ENCODE results near the gene SH2D3C. TPM values are rescaled to one million over a fixed set of nuclear protein-coding genes. Genes with fewer than 3 reads are reported as not detected.

The SH2D3C gene
- total and polyA plus RNA-seq, 2 of the 8 experiments (the other 6 are each of a cell fraction or from before 2014, with no cell fraction given): 6.4 to 8.1 TPM

- ChIA-PET CTCF (ENCODE audit: partially characterized antibody) (interaction anchor here (0.8 to 1.8 kb wide), 8 partner anchors 8 to 163 kb away, joined by 3 to 7 read pairs (median 4); no protein-coding TSS in a partner anchor), POLR2A (ENCODE audit: partially characterized antibody) (interaction anchor here (0.5 to 1.1 kb wide), 2 partner anchors 26 to 28 kb away, joined by 3 read pairs; no protein-coding TSS in a partner anchor)
- no peak overlapping the region for H2BK15ac ChIP-seq (ENCODE audit: low read length)
- H3K9me3 ChIP-seq (ENCODE audit: insufficient read depth in 2 of 2, low read depth in 1 of 2, low read length in 1 of 2): no peaks in the 10 kb centered on the region
- H3K9ac ChIP-seq (replicated peaks in 1 of 4; ENCODE audit: extremely low read depth in 1 of 4, low read depth in 3 of 4, low read length in 3 of 4): no peak overlapping the region
- peaks cover 0 to 11% (median 6%) of the 10 kb centered on the region in 4 experiments; a peak in 6 of 7 replicates for H3K27me3 ChIP-seq (replicated peaks in 1 of 4; ENCODE audit: control insufficient read depth in 3 of 4, extremely low read depth in 1 of 4, insufficient read depth in 3 of 4, low read length in 3 of 4)
- H3K4me3 ChIP-seq (ENCODE audit: extremely low read depth in 1 of 4, insufficient read depth in 2 of 4, low read depth in 3 of 4, low read length in 4 of 4): no peak overlapping the region
- no peak overlapping the region for H4K8ac ChIP-seq (ENCODE audit: extremely low read depth, insufficient read depth, low read length)
- H2BK120ac ChIP-seq (replicated peaks; ENCODE audit: low read depth, low read length): no peak overlapping the region
- H2BK12ac ChIP-seq (ENCODE audit: low read depth, low read length): no peak overlapping the region
- H3K27ac ChIP-seq (ENCODE audit: low read depth, low read length): no peak overlapping the region
- 91% methylated on average over 5 of the region's 5 CpGs; no CpG with 5 or more reads in 1 of the 2 experiments for WGBS, 2 experiments (ENCODE audit: extremely low coverage in 1 of 2, insufficient coverage in 1 of 2, insufficient read length in 1 of 2, insufficient replicate concordance in 2 of 2, low coverage in 1 of 2, low lambda C conversion rate in 2 of 2, missing lambda C conversion rate in 1 of 2)
- FAIRE-seq (no peak), DNase-seq (ENCODE audit: low read depth in 1 of 2, low spot score in 2 of 2) (no peak)
- H3K18ac ChIP-seq (ENCODE audit: extremely low read depth, low read length): no peak overlapping the region
- peaks cover 0 to 14% (median 11%) of the 10 kb centered on the region in 4 experiments; a peak in 6 of 7 replicates for H3K4me1 ChIP-seq (replicated peaks in 1 of 4; ENCODE audit: control insufficient read depth in 3 of 4, insufficient read depth in 4 of 4, low read length in 3 of 4)
- H2AFZ ChIP-seq (ENCODE audit: low read length): no peak overlapping the region
- no peak overlapping the region for H3K56ac ChIP-seq (replicated peaks; ENCODE audit: insufficient read length, low read depth, low read length)
- peaks cover 0 to under 1% of the 10 kb centered on the region in 2 experiments for H4K20me1 ChIP-seq (replicated peaks in 1 of 2; ENCODE audit: control insufficient read depth in 1 of 2, insufficient read depth in 2 of 2, low read length in 2 of 2)
- H4K5ac ChIP-seq (ENCODE audit: insufficient read length, low read depth, low read length): no peak overlapping the region
- no peak overlapping the region for H2BK20ac ChIP-seq (ENCODE audit: low read length)
- H3K36me3 ChIP-seq (ENCODE audit: control insufficient read depth in 2 of 4, insufficient read depth in 4 of 4, low read length in 3 of 4): no peaks in the 10 kb centered on the region
- no peaks in the 10 kb centered on the region for H3K79me1 ChIP-seq (ENCODE audit: low read depth, low read length)
- no peak overlapping the region for H2BK5ac ChIP-seq (ENCODE audit: low read depth, low read length)
- no peak overlapping the region for H3K4me2 ChIP-seq (ENCODE audit: insufficient read depth in 1 of 2, low read depth in 2 of 2, low read length in 2 of 2)
- H3K4ac ChIP-seq (replicated peaks; ENCODE audit: insufficient read length, low read depth, low read length): no peak overlapping the region
- H2AK5ac ChIP-seq (ENCODE audit: low read depth, low read length): no peak overlapping the region
- H3K23me2 ChIP-seq (ENCODE audit: low read depth, low read length): peaks cover 13% of the 10 kb centered on the region; the same call in 1 of the 2 replicates
- H4K91ac ChIP-seq (replicated peaks; ENCODE audit: insufficient read length, low read length): no peak overlapping the region
- H3K23ac ChIP-seq (ENCODE audit: insufficient read length): no peak overlapping the region
- no peaks in the 10 kb centered on the region for H3K79me2 ChIP-seq (ENCODE audit: control insufficient read depth in 1 of 2, insufficient read depth in 2 of 2, low read length in 2 of 2)
- H3K14ac ChIP-seq (ENCODE audit: insufficient read length): no peak overlapping the region
- TF ChIP-seq RAD21 (IDR thresholded peaks at IDR 0.05 in 1 of 2, conservative IDR thresholded peaks at IDR 0.05 in 1 of 2; ENCODE audit: low read depth in 2 of 2, low read length in 2 of 2) (no peak), PHF8 (conservative IDR thresholded peaks at IDR 0.05; ENCODE audit: low read depth, low read length) (no peak), HDAC2 (IDR thresholded peaks at IDR 0.05; ENCODE audit: borderline replicate concordance in 1 of 2, low read depth in 2 of 2, low read length in 2 of 2) (no peak), E2F6 (IDR thresholded peaks at IDR 0.05) (no peak), RBBP5 (IDR thresholded peaks at IDR 0.05; ENCODE audit: borderline replicate concordance, low read depth, low read length) (no peak), CEBPB (IDR thresholded peaks at IDR 0.05; ENCODE audit: low read depth, low read length) (no peak), TCF12 (IDR thresholded peaks at IDR 0.05; ENCODE audit: low read depth, low read length) (no peak), SP4 (IDR thresholded peaks at IDR 0.05; ENCODE audit: low read length) (no peak), BRCA1 (IDR thresholded peaks at IDR 0.05; ENCODE audit: low read depth, low read length) (no peak), NANOG (IDR thresholded peaks at IDR 0.05; ENCODE audit: insufficient read depth, low read depth, low read length, poor library complexity, severe bottlenecking) (no peak), SAP30 (IDR thresholded peaks at IDR 0.05; ENCODE audit: insufficient read depth, insufficient replicate concordance, low read length) (no peak), RFX5 (IDR thresholded peaks at IDR 0.05; ENCODE audit: borderline replicate concordance, low read depth, low read length) (no peak)
These were observed 19.6 kb downstream of the SH2D3C start for GRCh38 chr9:127758843-127759242.
